ENCODE data around the gene SERPINB1. TPM values are rescaled to one million over a fixed set of nuclear protein-coding genes. Genes with fewer than 3 reads are reported as not detected.
A peak's percentile ranks its signal among the peaks of the same experiment; 100 is the strongest.

Gene SERPINB1
- total RNA-seq, 1 experiment from 2014 or later = 18.4 TPM

- Histone ChIP-seq H3K4me1 (ENCODE audit: insufficient read depth, low read length) (peaks cover 6% of the 10 kb centered on the region; the same call in 1 of the 2 replicates), H3K4me2 (ENCODE audit: insufficient read depth, insufficient read length, low read length) (peak overlapping the region; percentile 20), H2BK120ac (ENCODE audit: low read depth, low read length, poor library complexity, severe bottlenecking) (no peak overlapping the region), H4K20me1 (ENCODE audit: control insufficient read depth, insufficient read depth, insufficient read length) (no peaks in the 10 kb centered on the region), H3K4ac (ENCODE audit: low read depth, low read length) (no peak overlapping the region), H4K91ac (ENCODE audit: insufficient read length, low read depth, low read length) (no peak overlapping the region), H3K9ac (ENCODE audit: extremely low read depth, insufficient read length, low read length) (no peak overlapping the region), H3K27ac (ENCODE audit: insufficient read length, low read depth, low read length) (no peak overlapping the region), H2BK5ac (ENCODE audit: insufficient read length, low read length) (no peak overlapping the region), H2AK5ac (ENCODE audit: insufficient read length, low read length) (no peak overlapping the region), H2BK20ac (ENCODE audit: low read depth, low read length, poor library complexity, severe bottlenecking) (no peak overlapping the region), H2BK15ac (ENCODE audit: low read depth, low read length) (no peak overlapping the region), H3K23me2 (ENCODE audit: insufficient read length, low read depth, low read length, poor library complexity, severe bottlenecking) (peaks cover 3% of the 10 kb centered on the region), H2BK12ac (ENCODE audit: insufficient read length, low read depth, low read length) (peak overlapping the region; percentile 42), H3K56ac (ENCODE audit: insufficient read length, low read depth, low read length) (no peak overlapping the region), H3K27me3 (ENCODE audit: insufficient read depth, low read length) (no peaks in the 10 kb centered on the region), H3K23ac (ENCODE audit: insufficient read length, low read depth, low read length) (no peak overlapping the region), H4K8ac (replicated peaks; ENCODE audit: insufficient read length, low read depth, low read length) (no peak overlapping the region), H4K5ac (ENCODE audit: insufficient read length, low read depth, low read length) (no peak overlapping the region), H3K79me2 (ENCODE audit: insufficient read depth, low read length) (no peaks in the 10 kb centered on the region), H3T11ph (ENCODE audit: low read length) (no peak overlapping the region), H3K9me3 (ENCODE audit: control insufficient read depth, low read depth, low read length) (no peaks in the 10 kb centered on the region), H3K14ac (ENCODE audit: insufficient read depth, low read length) (peak overlapping the region; percentile 76; the same call in 1 of the 2 replicates), H2AFZ (ENCODE audit: low read length) (no peak overlapping the region), H3K79me1 (ENCODE audit: insufficient read depth, low read depth, low read length, poor library complexity, severe bottlenecking) (no peaks in the 10 kb centered on the region), H3K18ac (ENCODE audit: insufficient read length, low read depth, low read length) (no peak overlapping the region)
- H3K36me3 Mint-ChIP-seq (ENCODE audit: insufficient read depth in 1 of 3, low read depth in 3 of 3) = peaks cover 3 to 27% (median 26%) of the 10 kb centered on the region in 3 experiments; a peak in 6 of 7 replicates
- WGBS (ENCODE audit: extremely low coverage, insufficient read length, low lambda C conversion rate) = no CpG with 5 or more reads among the region's 12 CpGs
- peaks cover 21% of the 10 kb centered on the region in 2 experiments for H3K4me1 Mint-ChIP-seq
- H3K4me3 Mint-ChIP-seq = peak overlapping the region; percentile 33 to 66; a peak in 4 of 5 replicates
- no peak for TF ChIP-seq CTCF (conservative IDR thresholded peaks at IDR 0.05)
- no peaks in the 10 kb centered on the region for H3K9me3 Mint-ChIP-seq
- no peak for DNase-seq
- 0 out of 2 replicates have a peak, but pooled peaks cover 2% of the 10 kb centered on the region for H3K27me3 Mint-ChIP-seq (ENCODE audit: low read depth)
- H3K27ac Mint-ChIP-seq = peak overlapping the region; percentile 28 to 85 (median 78); a peak in 3 of 7 replicates
Measured at GRCh38 chr6:2839982-2840748, 1.5 kb downstream of the SERPINB1 start.
